ENCODE results near the gene RBM19. TPM values are rescaled to one million over a fixed set of nuclear protein-coding genes. Genes with fewer than 3 reads are reported as not detected.

The RBM19 gene
- total and polyA plus RNA-seq, 2 donors (not counting 1 experiment from before 2014, with no cell fraction given): 10.5 to 16.5 TPM

GRCh38 chr12:113803759-113804140, 162.4 kb downstream of the RBM19 start:
- Histone ChIP-seq H3K9ac (ENCODE audit: insufficient read depth, low read length) (no peak overlapping the region), H3K4me1 (ENCODE audit: control insufficient read depth, extremely low read depth, insufficient read depth, low read length) (no peaks in the 10 kb centered on the region), H3K27me3 (ENCODE audit: control insufficient read depth, insufficient read depth, low read length) (no peaks in the 10 kb centered on the region), H4K20me1 (ENCODE audit: control insufficient read depth, extremely low read depth, insufficient read depth, low read length) (no peaks in the 10 kb centered on the region), H3K79me2 (ENCODE audit: control insufficient read depth, insufficient read depth, low read length) (no peaks in the 10 kb centered on the region), H3K4me2 (ENCODE audit: extremely low read depth, insufficient read depth, low read length) (no peak overlapping the region), H3K9me3 (ENCODE audit: control insufficient read depth, insufficient read depth, low read depth, low read length) (no peaks in the 10 kb centered on the region), H3K4me3 (replicated peaks in 1 of 4; ENCODE audit: control extremely low read depth in 1 of 4, insufficient read depth in 1 of 4, low read depth in 3 of 4, low read length in 4 of 4) (no peak overlapping the region), H2AFZ (ENCODE audit: low read length) (no peak overlapping the region), H3K36me3 (ENCODE audit: control insufficient read depth, insufficient read depth, low read length) (no peaks in the 10 kb centered on the region), H3K27ac (ENCODE audit: insufficient read depth, low read length) (no peak overlapping the region)
- DNase-seq (ENCODE audit: low read depth in 2 of 2): no peak
- TF ChIP-seq EZH2 (IDR thresholded peaks at IDR 0.05; ENCODE audit: low read length, missing control alignments) (no peak), CTCF (conservative IDR thresholded peaks at IDR 0.05 in 1 of 2, IDR thresholded peaks at IDR 0.05 in 1 of 2; ENCODE audit: low read depth in 1 of 2, low read length in 2 of 2) (no peak)

DNA sequence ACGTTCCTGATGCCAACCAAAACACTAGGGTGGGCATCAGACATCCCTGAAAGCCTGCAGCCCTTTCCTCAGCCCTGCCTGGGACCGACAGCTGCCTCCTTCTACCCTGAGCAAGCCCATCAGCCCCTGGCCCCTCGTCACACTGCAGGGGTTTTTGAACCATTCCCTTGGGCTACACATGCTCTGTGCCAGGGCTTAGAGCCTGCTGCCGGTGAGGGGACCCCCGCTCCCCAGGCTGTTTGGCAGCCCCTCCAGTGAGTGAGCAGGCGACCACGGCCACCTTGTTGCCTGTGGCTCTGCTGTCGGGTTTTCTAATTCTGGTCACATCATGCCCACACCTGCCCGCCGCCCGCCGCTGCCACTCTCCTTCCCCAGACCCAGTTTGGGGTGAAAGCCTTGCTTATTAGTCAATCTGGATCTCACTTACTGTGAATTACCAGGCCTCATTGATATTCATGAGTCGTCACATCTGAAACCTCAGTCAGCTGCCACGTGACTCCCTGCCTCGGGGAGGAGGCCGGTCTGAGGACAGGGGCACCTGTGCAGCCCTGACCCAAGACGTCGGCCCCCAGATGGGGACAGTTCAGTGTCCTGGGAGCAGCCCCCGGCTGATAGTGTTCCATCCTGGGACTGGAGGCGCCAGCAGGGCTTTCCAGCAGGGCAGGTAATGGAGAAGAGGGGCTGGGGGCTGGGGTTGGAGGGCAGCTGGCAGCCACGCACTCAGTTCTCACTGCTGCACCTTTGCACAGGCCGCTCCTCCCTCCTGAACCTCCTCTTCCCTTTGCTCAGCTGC, 163.0 kb downstream of the RBM19 start:
- no peaks in the 10 kb centered on the region for H3K4me1 ChIP-seq (ENCODE audit: control insufficient read depth, extremely low read depth, insufficient read depth, low read length)
- H3K27me3 ChIP-seq (ENCODE audit: control insufficient read depth, insufficient read depth, low read length): no peaks in the 10 kb centered on the region
- no peak overlapping the region for H3K9ac ChIP-seq (ENCODE audit: insufficient read depth, low read length)
- TF ChIP-seq CTCF (conservative IDR thresholded peaks at IDR 0.05 in 1 of 2, IDR thresholded peaks at IDR 0.05 in 1 of 2; ENCODE audit: low read depth in 1 of 2, low read length in 2 of 2) (no peak), EZH2 (IDR thresholded peaks at IDR 0.05; ENCODE audit: low read length, missing control alignments) (no peak)
- H4K20me1 ChIP-seq (ENCODE audit: control insufficient read depth, extremely low read depth, insufficient read depth, low read length): no peaks in the 10 kb centered on the region
- H3K79me2 ChIP-seq (ENCODE audit: control insufficient read depth, insufficient read depth, low read length): no peaks in the 10 kb centered on the region
- no peak overlapping the region for H3K4me2 ChIP-seq (ENCODE audit: extremely low read depth, insufficient read depth, low read length)
- no peak overlapping the region for H2AFZ ChIP-seq (ENCODE audit: low read length)
- H3K27ac ChIP-seq (ENCODE audit: insufficient read depth, low read length): no peak overlapping the region
- DNase-seq (ENCODE audit: low read depth in 2 of 2): no peak
- H3K4me3 ChIP-seq (replicated peaks in 1 of 4; ENCODE audit: control extremely low read depth in 1 of 4, insufficient read depth in 1 of 4, low read depth in 3 of 4, low read length in 4 of 4): no peak overlapping the region
- H3K9me3 ChIP-seq (ENCODE audit: control insufficient read depth, insufficient read depth, low read depth, low read length): no peaks in the 10 kb centered on the region
- H3K36me3 ChIP-seq (ENCODE audit: control insufficient read depth, insufficient read depth, low read length): no peaks in the 10 kb centered on the region

- Histone ChIP-seq H3K4me2 (ENCODE audit: extremely low read depth, insufficient read depth, low read length) (no peak overlapping the region), H3K27me3 (ENCODE audit: control insufficient read depth, insufficient read depth, low read length) (no peaks in the 10 kb centered on the region), H3K27ac (ENCODE audit: insufficient read depth, low read length) (no peak overlapping the region), H3K9ac (ENCODE audit: insufficient read depth, low read length) (no peak overlapping the region), H2AFZ (ENCODE audit: low read length) (no peak overlapping the region), H3K9me3 (ENCODE audit: control insufficient read depth, insufficient read depth, low read depth, low read length) (no peaks in the 10 kb centered on the region), H4K20me1 (ENCODE audit: control insufficient read depth, extremely low read depth, insufficient read depth, low read length) (no peaks in the 10 kb centered on the region), H3K36me3 (ENCODE audit: control insufficient read depth, insufficient read depth, low read length) (no peaks in the 10 kb centered on the region), H3K4me3 (replicated peaks in 1 of 4; ENCODE audit: control extremely low read depth in 1 of 4, insufficient read depth in 1 of 4, low read depth in 3 of 4, low read length in 4 of 4) (no peak overlapping the region), H3K79me2 (ENCODE audit: control insufficient read depth, insufficient read depth, low read length) (no peaks in the 10 kb centered on the region), H3K4me1 (ENCODE audit: control insufficient read depth, extremely low read depth, insufficient read depth, low read length) (no peaks in the 10 kb centered on the region)
- no peak for DNase-seq (ENCODE audit: low read depth in 2 of 2)
- TF ChIP-seq EZH2 (IDR thresholded peaks at IDR 0.05; ENCODE audit: low read length, missing control alignments) (no peak), CTCF (conservative IDR thresholded peaks at IDR 0.05 in 1 of 2, IDR thresholded peaks at IDR 0.05 in 1 of 2; ENCODE audit: low read depth in 1 of 2, low read length in 2 of 2) (no peak)
Observed at GRCh38 chr12:113802000-113802749, 163.9 kb downstream of the RBM19 start.
